Stimulated activated CD4-positive, alpha-beta T cell treated with anti-CD3 and anti-CD28 coated beads, Interleukin-12 subunit alpha, Interleukin-12 subunit beta, amount 100 ng/mL, for 24 hours (primary cell): ENCODE data around the gene IGFBP3.
"Not testable (repeated sequence)": the region's sequence is repeated elsewhere in the genome, so short reads cannot be mapped to it uniquely, and the experiment has no call there.

ENCODE experiments used
- DNase-seq, 2 experiments: peaks; one replicate each; pipeline ENCODE4 v3.0.0-alpha.2; 2020; ENCODE audit warnings: low read depth in 2 of 2

Gene IGFBP3

DNA sequence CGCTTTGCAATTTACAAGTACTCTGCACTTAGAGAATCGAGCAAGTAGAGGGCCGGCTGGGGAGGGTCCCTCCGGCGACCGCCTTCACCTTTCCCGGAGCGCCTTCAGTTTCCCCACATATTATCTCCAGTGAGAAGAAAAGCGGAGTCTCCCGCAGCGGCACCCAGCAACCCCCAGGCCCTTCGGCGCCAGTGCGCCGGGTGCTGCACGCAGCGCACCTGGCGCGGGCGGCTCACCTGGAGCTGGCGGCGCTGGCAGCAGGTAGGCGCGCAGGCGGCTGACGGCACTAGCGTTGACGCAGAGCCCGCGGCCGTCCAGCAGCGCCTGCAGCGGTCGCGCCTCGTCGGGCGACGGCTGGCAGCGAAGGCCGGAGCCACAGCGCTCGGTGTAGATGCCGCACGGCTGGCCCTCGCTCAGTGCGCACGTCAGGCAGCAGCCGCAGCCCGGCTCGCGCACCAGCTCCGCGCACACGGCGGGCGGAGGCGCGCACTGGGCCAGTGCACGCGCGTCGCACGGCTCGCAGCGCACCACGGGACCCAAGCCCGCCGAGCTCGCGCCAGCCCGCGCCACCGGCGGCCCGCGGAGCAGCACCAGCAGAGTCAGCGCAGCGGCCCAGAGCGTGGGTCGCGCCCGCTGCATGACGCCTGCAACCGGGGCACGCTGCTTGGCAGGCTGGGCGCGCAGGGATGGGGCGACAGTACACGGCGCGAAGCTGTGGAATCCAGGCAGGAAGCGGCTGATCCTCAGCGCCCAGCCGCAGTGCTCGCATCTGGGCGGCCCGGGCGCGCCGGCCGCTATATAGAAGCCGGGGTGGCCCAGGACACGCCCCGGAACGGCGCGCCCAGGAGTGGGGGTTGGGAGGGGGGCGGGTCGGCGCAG, at the start of gene IGFBP3:
Gene IGFBP3 (minus strand): TSS at position 771 of the 879 bp plus-strand sequence. CDS start 132 bp downstream, at position 639.
- no peak for DNase-seq

DNA sequence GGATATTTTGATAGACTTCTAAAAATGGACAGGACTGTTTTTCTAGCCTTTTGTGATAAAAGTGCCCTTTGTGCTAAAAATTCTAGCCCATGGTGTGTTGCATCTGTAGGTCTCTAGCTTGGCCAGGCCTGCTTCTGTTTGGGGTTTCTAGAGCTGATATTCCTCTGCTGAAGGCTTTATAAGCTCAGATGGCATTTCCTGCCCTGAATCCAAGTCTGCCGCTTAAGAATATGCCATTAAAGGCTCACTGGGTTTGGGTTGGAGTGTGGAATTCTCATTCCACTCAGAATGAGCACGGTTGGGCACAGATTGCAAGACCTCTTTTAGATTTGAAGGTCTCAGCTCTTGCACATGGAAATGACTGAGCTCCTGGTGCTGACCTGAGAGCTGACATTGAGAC, 49.4 kb upstream of the IGFBP3 start:
- no peak for DNase-seq

DNA sequence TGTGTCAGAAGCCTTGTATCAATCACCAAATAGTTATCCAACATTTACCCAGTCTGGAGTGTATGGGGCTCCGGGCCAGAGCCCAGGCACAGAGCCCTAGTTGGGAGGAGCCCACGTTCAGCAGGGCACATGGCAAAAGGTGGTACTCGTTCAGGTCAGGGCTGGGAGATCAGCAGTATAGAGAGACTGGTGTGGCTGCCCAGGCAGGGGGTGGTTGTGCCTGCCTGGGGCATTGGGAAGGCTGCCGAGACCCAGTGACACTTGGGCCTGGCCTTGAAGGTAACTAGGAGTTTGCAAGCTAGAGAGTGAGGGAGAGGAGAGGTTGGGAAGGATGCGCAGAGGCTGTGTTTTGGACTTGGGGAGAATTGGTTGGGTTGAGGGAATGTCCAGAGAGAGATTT, 48.9 kb upstream of the IGFBP3 start:
- DNase-seq = no peak

DNA sequence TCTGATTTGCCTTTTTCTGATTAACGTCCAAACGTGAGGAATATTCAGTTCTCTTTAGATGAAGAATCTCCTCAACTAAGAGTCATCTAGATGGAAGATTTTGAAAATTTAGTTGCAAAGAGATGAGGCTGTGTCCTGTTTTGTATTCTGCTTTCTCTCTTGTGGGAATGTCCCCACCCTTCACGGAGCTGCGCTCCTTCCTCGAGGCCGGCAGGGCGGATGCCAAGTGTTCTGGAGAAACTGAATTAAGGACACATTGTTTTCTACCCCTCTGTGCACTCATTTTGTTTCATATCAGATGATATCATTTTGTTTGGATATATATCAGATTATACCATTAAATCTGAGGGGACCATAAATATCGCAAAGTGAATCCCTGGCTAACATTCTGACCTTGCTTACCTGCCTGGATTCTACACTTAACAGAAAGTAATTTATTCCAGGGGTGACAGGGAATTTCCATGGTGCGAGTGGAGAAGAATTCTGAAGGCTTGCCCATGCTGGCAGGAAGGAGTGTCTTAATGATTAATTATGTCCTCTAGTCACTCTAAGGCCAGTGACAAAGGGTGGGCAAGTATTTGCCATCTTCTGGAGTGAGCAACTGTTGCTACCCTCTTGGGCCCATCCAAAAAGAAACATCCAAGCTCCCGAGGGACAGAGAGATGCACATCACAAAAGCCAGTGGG, 47.9 kb upstream of the IGFBP3 start:
- no peak for DNase-seq

DNA sequence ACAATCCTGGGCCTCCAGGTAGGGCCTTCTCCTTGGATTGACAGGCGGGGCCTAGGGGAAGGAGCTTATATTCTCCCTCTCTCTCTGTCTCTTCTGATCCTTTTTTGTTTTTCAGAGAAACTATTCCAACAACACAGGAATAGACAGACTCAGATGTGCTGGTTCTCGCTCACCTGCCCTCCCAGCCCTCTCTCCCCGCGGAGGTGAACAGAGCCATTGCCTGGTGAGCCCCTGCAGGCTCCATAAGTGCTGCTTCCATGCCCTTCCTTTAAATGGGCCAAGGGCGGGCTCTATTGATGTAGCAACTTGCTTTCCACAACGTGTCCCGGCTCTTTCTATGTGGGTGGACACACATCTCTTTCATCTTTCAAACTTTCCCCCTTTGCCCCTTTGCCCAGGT, 47.2 kb upstream of the IGFBP3 start:
- DNase-seq = no peak

DNA sequence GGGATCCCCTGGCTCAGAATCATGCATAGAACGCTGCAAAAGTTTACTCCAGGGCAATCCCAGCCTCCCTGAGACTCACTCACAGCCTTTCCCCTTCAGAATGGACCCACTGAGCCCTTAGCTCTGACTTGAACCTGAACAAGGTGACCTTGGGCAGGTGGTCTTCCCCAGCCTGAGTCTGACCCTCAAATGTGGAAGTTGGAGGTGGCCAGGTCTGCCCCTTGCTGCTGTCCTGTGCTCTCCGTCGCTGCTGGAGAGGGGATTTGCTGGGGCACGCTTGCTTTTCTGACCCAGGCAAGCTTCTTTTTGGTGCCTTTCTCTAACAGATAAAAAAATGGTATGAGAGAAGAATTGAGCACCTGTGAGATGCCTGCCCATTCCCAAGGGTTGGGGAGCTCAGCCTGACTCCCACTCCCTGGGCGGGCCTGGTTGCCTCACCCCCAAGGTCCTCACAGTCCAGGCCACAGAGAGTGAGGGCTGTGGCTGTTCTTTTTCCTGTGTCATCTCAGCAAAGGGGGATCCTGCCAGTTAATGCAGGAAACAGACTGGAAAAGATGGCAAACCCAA, 46.6 kb upstream of the IGFBP3 start:
- no peak for DNase-seq

DNA sequence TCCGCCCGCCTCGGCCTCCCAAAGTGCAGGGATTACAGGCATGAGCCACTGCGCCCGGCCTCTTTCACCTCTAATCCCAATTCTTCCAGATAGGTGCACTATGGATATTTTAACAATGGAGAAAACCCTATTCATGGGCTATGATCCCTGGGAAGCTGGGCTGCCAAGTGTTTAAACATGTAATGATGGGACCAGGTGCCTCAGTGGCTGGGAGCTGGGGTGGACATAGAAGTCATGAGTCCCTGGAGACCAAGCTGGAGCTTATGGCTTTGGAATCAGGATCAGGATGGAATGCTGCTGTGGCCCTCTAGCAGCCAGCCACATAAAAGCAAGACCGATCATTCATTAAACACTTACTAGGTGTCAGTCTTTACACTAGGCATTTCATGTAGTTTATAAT, 41.8 kb upstream of the IGFBP3 start:
- DNase-seq = no peak

- DNase-seq = no peak
These were observed 36.6 kb upstream of the IGFBP3 start for GRCh38 chr7:45957721-45958120.

DNA sequence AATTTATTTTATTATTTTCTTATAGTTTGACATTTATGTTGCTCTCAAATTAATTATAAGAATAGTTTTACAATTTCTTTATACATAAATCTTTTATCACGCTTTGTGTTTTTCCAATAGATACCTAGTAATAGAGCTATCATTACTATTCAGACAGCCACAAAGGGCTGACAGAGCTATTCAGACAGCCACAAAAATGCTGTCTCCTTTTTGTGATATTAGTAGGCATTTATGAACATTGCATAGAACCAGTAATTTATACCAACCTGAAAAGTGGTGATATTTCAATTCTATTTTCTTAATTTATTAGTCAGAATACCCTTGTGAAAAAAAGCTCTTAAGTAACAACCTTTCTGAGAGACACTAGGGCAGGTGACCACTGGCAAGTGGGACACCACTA, 34.2 kb upstream of the IGFBP3 start:
- no peak for DNase-seq

DNA sequence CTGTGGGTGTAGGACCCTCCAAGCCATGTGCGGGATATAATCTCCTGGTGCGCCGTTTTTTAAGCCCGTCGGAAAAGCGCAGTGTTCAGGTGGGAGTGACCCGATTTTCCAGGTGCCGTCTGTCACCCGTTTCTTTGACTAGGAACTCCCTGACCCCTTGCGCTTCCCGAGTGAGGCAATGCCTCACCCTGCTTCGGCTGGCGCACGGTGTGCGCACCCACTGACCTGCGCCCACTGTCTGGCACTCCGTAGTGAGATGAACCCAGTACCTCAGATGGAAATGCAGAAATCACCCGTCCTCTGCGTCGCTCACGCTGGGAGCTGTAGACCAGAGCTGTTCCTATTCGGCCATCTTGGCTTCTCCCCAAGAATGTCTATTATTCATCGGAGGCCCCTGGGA, 32.0 kb upstream of the IGFBP3 start:
- not testable (repeated sequence) for DNase-seq

- no peak for DNase-seq
These were observed 23.0 kb upstream of the IGFBP3 start for GRCh38 chr7:45944058-45944457.

DNA sequence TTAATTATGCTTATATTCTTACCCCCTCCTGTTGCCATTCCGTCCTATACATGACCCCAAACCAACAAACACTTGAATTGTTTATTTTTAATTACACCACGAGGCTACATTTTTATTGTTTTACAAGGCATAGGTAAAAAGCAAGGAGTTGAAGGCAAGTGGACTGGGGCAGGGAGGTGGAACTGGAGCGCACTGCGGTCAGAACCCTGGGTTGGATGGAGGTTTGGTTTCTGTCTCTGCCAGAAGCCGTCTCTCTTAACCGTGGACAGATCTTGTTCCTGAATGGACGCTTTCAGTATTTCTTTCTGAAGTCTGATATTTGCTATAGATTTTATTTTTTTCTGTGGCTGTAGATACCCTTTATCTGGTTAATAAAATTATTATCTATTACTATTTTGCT, 19.9 kb upstream of the IGFBP3 start:
- DNase-seq = no peak

DNA sequence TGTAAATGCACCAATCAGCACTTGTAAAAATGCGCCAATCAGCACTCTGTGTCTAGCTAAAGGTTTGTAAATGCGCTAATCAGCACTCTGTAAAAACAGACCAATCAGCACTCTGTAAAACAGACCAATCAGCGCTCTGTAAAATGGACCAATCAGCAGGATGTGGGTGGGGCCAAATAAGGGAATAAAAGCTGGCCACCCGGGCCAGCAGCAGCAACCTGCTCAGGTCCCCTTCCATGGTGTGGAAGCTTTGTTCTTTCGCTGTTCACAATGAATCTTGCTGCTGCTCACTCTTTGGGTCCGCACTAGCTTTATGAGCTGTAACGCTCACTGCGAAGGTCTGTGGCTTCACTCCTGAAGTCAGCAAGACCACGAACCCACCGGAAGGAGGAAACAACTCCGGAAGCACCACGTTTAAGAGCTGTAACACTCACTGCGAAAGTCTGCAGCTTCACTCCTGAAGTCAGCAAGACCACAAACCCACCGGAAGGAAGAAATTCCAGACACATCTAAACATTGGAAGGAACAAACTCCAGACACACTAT, 19.2 kb upstream of the IGFBP3 start:
- not testable (repeated sequence) for DNase-seq

- DNase-seq = no peak
These were observed 18.5 kb upstream of the IGFBP3 start for GRCh38 chr7:45939574-45939973.

DNA sequence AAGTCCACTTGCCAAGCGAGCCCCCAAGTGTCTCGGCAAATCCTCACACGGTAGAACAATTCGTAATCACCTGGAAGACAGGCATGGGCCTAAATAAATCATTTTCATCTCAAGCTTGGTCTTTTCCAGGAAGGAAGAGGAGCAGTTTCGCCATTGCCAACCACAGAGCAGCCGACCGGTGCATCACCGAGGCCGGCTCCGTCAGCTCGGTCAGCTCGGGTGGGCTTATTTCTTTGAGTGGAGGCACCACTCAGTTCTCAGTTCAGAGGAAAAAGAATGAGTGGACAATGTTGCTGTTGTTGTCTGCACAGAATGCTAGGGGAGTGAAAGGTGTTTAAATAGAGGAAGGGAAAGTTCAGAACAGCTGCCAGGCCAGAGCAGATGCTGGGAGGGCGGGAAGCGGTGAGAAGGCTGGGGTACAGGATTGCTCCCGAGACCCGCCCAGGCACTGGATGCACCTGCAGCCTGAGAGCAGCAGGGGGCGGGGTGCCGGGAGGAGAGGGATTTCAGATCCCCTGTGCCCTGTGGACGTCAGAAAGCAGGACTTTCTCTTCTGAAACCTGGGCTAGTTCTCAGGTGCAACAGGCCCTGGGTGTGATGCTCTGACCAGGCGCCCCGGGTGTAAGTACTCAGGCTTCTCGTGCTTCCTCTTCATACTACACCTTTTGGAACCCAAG, 17.7 kb upstream of the IGFBP3 start:
- no peak for DNase-seq

DNA sequence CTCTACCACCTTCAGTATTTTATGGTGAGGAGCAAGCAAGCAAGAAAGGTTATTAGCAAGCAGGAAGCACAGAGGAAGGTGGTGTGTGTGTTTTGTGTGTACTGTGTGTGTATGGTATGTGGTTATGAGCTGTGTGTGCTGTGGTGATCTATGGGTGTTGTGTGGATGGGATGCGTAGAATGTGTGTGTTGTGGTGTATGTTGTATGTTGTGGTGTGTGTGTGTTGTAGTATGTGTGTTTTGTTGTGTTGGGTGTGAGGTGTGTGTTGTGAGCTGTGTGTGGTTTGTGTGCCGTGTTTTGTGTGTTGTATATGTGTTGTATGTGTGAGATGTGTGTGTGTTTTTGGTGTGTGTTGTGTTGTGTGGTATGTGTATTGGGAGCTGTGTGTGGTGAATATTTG, 16.8 kb upstream of the IGFBP3 start:
- no peak for DNase-seq

GRCh38 chr7:45937301-45937700, 16.2 kb upstream of the IGFBP3 start:
- DNase-seq = no peak

DNA sequence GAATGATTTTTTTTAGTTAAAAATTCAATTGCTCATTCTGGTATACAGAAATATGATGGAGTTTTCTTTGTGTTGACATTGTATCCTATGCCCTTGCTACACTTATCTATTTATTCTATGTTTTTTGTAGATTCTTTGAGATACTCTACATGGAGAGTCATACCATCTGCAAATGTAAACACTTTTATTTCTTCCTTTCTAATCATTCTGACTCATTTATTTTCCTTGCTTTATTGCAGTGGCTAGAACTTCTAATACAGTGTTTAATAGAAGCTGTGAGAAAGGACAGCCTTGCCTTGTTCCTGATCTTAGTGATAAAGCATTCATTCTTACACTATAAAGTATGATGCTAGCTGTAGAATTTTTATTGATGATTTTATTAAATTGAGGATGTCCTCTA, 9.9 kb upstream of the IGFBP3 start:
- DNase-seq = no peak

- DNase-seq = no peak
These were observed 6.6 kb upstream of the IGFBP3 start for GRCh38 chr7:45927721-45928120.

DNA sequence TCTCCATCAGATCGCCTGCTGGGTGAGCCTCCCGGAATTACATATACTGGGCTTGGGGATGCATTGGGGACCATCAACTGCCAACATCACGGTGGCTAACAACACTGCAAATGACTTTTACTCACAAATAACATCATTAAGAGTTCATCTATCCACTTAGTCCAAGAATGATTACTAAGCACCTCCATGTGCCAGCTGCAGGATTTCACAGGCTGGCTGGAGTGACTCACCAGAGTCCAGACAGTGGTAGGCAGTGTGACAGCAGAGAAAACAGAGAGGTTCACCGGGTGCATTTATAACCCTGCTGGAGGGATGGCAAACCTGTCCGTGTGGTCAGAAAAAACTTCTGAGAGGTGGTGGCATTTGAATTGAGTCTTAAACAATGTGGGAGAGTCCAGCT, 3.2 kb upstream of the IGFBP3 start:
- DNase-seq = no peak

DNA sequence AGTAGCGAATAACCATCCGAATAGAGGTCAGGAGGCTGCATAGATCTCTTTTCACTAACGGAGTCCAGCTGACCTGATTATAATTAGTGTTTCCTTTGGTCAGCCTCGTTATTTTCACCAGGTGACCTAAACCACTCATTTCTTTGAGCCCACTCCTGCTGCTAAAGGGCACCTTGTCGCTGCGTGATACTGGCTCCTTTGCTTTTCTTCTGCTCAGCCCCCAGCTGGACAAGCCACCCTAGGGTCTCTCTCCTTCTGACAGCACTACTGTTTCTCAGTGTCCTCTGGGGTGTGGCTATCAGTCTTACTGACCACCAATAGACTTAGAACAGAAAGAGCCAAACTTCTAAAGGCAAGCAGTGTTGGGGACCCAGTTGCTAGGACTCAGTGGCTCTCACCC, 2.7 kb upstream of the IGFBP3 start:
- DNase-seq = no peak

DNA sequence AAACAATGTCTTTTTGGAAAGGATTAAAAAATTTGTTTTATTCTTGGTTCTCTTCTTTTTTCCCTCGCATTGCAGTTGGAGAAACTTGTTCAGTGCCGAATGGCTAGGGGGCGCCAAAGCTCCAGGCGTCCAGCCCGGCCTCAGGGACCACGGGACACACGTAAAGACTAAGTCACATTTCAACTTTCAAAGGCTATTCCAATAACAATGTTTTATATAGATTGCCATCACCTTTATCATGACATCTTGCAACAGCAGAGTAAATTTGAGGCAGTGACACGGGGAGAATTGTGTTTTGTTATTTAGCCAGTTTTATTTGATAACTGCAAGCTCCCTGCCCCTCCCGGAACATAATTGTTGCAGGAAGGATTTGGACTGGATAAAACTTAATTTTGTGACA, 2.2 kb upstream of the IGFBP3 start:
- peak in 1 of 2 experiments; percentile 48 for DNase-seq
